Activated T-cell treated with anti-CD3 and anti-CD28 coated beads for 24 hours (primary cell): ENCODE measurements around the gene LRRC27.
"Not testable (repeated sequence)": the region's sequence is repeated elsewhere in the genome, so short reads cannot be mapped to it uniquely, and the experiment has no call there.

Experiments
- DNase-seq: peaks from one replicate; pipeline ENCODE4 v3.0.0-alpha.2; 2020; ENCODE audit warnings: low read depth

Gene LRRC27

GRCh38 chr10:132314881-132315280 is 17.1 kb upstream of the LRRC27 start:
- DNase-seq = not testable (repeated sequence)

DNA sequence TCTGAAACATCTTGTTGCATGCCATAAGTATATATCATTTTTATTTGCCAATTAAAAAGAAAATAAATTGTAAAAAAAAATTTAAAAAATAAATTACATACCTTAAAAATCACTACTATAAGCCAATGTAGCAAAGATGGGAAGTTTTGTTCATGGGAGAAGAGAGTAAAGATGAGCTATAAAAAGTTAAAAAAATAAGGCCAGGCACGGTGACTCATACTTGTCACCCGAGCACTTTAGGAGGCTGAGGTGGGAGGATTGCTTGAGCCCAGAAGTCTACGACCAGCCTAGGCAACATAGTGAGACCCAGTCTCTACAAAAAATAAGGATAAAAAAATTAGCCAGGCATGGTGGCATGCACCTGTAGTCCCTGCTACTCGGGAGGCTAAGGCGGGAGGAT is 15.9 kb upstream of the LRRC27 start:
- DNase-seq = no peak

DNA sequence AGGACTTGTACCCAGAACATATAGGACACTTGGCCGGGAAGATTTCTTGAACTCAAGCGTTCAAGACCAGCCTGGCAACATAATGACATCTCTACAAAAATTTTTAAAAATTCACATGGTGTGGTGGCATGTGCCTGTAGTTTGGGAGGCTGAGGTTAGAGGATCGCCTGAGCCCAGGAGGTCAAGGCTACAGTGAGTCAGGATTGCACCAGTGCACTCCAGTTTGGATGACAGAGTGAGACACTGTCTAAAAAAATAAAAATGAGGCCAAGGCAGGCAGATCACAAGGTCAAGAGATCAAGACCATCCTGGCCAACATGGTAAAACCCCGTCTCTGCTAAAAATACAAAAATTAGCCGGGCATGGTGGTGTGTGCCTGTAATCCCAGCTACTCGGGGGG is 14.5 kb upstream of the LRRC27 start:
- DNase-seq = not testable (repeated sequence)

GRCh38 chr10:132319853-132320653 is 11.9 kb upstream of the LRRC27 start:
- no peak for DNase-seq

DNA sequence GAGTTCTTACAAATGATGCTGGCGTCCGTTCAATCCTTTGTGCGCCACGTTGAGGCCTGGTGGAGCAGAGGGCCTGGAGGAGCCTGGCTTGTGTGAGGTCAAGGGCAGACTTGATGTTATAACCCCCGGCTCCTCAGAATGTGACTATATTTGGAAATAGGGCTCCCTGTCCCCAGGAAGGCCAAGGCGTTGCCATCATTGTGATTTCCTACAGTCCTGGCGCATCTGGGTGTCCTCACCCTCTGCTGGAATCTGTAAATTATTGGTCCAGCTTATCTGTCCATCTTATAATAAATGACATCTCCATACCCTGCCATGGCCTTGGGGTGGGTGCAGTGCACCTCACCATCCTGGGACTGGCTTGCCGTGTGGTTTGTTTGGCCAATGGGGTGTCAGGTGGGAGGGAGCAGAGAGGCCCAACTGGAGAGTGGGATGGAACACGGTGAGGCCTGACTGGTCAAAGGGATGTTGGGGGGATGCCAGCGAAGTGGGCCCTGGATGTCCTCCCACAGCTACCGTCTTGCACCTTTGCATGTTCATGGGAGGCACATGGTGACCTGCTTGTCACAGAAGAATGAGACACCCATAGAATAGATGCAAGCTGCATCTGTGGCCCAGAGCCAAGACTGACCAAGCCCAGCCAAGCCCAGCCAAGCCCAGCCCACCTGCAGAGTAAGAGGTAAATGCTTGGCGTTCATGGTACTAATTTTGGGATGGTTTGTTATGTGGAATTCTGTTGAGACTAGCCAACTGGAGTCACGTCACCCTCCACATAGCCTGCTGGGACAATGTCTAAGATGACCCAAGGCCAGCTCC is 11.1 kb upstream of the LRRC27 start:
- DNase-seq = no peak

DNA sequence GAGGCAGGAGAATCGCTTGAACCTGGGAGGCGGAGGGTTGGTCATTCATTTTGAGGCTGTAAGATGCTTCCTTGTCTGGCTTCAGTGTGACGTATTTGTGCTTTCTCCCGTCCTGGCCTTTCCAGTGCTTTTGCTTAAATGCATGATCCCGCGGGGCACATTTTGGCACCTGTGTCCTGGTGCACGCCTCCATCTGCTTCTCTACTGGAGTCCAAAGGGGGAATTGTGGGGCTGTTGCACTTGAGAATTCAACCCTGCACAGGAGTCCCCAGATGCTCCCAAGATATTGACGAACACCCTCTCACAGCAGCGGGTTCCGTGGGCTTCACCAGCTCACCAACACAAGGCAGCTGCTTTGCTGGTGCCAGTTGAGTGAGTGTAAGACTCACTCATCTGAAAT is 10.3 kb upstream of the LRRC27 start:
- no peak for DNase-seq

DNA sequence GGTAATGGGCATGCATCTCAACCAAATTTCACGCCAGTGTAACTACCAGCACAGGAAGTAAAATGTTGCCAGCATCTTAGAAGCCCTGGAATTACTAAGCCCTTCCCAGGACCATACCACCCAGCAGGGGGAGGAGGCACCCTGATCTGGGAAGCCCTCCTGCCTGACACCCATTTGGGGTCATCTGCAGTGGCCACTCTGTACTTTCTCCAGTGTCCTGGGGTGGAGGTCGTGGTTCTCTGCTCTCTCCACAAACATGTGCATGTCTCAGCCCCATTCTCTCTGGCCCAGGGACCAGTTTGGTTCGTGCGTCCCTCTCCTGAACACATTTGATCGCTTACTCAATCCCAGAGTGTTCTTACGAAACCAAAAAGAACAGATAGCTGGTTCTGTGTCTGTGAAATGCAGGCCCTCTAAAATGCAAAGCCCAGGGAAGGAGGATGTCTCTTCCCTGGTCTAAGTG is 9.4 kb upstream of the LRRC27 start:
- DNase-seq = no peak

DNA sequence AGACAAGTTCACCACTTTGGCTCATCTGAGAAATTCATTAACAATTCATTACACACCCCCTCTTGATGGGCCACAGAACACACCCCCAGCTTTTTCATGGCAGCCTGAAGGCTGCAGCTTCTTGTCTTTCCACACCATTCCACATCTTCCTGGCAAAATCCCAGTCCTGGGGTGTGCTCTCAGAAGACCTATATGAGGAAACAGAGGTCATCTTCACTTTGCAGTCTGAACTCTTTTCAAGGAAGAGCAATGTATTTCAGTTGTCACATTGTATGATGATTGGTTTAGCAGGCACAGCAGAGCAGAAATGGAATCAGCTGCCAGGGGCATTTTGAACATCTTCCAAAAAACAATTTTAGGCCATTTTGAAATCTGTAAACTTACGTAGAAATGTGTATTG is 7.8 kb upstream of the LRRC27 start:
- DNase-seq = no peak

GRCh38 chr10:132326344-132326889 is 5.6 kb upstream of the LRRC27 start:
- DNase-seq = no peak

- DNase-seq = peak; percentile 55
Measured at GRCh38 chr10:132326925-132327324, 5.1 kb upstream of the LRRC27 start.

GRCh38 chr10:132328106-132328505 is 3.9 kb upstream of the LRRC27 start:
- DNase-seq = no peak

GRCh38 chr10:132328738-132329137 is 3.3 kb upstream of the LRRC27 start:
- DNase-seq = no peak

- DNase-seq = no peak
Measured at GRCh38 chr10:132329565-132330485, 2.2 kb upstream of the LRRC27 start.

DNA sequence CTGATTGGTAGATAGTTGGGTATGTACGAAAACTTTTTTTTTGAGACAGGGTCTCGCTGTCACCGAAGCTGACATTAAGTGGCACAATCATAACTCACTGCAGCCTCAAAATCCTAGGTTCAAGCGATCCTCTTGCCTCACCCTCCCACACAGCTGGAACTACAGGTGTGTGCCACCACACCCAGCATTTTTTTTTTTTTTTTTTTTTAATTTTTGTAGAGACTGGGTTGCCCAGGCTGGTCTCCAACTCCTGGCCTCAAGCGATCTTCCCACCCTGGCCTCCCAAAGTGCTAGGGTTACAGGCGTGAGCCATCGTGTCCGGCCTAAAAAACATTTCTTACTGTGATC is 1.5 kb upstream of the LRRC27 start:
- no peak for DNase-seq

- DNase-seq = no peak
Measured at GRCh38 chr10:132332433-132332754, 401 bp downstream of the LRRC27 start.

- no peak for DNase-seq
Measured at GRCh38 chr10:132333386-132333785, 1.4 kb downstream of the LRRC27 start.

GRCh38 chr10:132334631-132335188 is 2.7 kb downstream of the LRRC27 start:
- no peak for DNase-seq

- DNase-seq = no peak
Measured at GRCh38 chr10:132335189-132336063, 3.4 kb downstream of the LRRC27 start.

DNA sequence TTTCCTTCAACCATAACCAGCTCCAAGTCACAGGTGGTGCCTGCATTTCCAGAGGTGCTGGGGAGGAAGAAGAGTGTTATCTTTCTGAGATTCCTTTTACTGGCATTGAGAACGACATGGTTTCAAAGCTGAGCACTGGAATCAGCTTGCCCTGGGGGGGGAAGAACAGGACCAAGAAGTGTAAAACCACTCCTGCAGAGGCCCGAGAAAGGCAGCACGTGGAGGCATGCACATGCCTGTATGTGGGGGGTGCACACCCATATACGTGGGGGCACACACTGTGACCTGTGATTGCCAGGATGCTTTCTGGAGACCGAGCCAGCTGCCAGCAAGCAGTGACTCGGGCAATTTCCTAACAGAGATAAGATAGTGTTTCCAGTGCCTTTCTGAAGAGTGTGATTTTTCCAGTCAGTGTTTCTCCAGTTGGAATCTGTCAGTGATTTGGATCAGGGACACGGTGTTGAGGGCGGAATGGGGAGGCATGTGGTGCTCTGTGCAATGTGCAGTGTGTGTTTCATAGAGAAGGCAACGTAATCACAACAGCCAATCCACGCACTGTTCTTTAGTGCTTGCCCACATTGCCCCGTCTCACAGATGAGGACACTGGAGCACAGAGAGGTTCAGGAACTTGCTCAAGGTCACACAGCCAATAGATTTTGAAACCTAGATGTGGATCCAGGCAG is 4.2 kb downstream of the LRRC27 start:
- no peak for DNase-seq

- no peak for DNase-seq
Measured at GRCh38 chr10:132336919-132337407, 5.0 kb downstream of the LRRC27 start.
